Osteocyte (in vitro differentiated cells): ENCODE measurements around the gene COG4. TPM values are rescaled to one million over a fixed set of nuclear protein-coding genes. Genes with fewer than 3 reads are reported as not detected.
"Not testable (repeated sequence)": the region's sequence is repeated elsewhere in the genome, so short reads cannot be mapped to it uniquely, and the experiment has no call there.

Source experiments
- DNase-seq: peaks from one replicate; pipeline ENCODE4 v3.0.0; 2021; ENCODE audit warnings: mixed read lengths; ENCODE audit not compliant: unreplicated experiment; ENCODE audit errors: extremely low spot score
- H3K27ac Mint-ChIP-seq: one replicate; pipeline ENCODE4 v1.8.0; 2021; ENCODE audit warnings: mild to moderate bottlenecking, mixed read lengths; ENCODE audit not compliant: unreplicated experiment
- H3K27me3 Mint-ChIP-seq: one replicate; pipeline ENCODE4 v1.8.0; 2021; ENCODE audit warnings: mixed read lengths; ENCODE audit not compliant: unreplicated experiment
- H3K36me3 Mint-ChIP-seq: one replicate; pipeline ENCODE4 v1.8.0; 2021; ENCODE audit warnings: mixed read lengths; ENCODE audit not compliant: unreplicated experiment
- H3K4me1 Mint-ChIP-seq: one replicate; pipeline ENCODE4 v1.8.0; 2021; ENCODE audit warnings: mixed read lengths; ENCODE audit not compliant: unreplicated experiment
- H3K4me3 Mint-ChIP-seq: one replicate; pipeline ENCODE4 v1.8.0; 2021; ENCODE audit warnings: mild to moderate bottlenecking, moderate library complexity, mixed read lengths; ENCODE audit not compliant: unreplicated experiment
- H3K9me3 Mint-ChIP-seq: one replicate; pipeline ENCODE4 v1.8.0; 2021; ENCODE audit warnings: mixed read lengths; ENCODE audit not compliant: unreplicated experiment
- CTCF ChIP-seq: fragments of 200-600 bp; sonication (generic); IDR thresholded peaks from 2 replicates; pipeline ENCODE4 v1.5.0; 2021; ENCODE audit warnings: antibody characterized with exemption, mild to moderate bottlenecking, moderate library complexity
- total RNA-seq: library from RNA; stranded (reverse); gene quantifications from 2 replicates; pipeline ENCODE4 v1.2.1, GENCODE V29; 2021

COG4 gene
- total RNA-seq, 1 donor from 2014 or later = 69.9 TPM

GRCh38 chr16:70453117-70453891 lies 70.0 kb downstream of the COG4 start:
- no peak for TF ChIP-seq CTCF
- no peaks in the 10 kb centered on the region for H3K9me3 Mint-ChIP-seq
- H3K27me3 Mint-ChIP-seq = no peaks in the 10 kb centered on the region
- H3K4me1 Mint-ChIP-seq = peaks cover 12% of the 10 kb centered on the region
- peak overlapping the region; percentile 92 for H3K27ac Mint-ChIP-seq
- H3K36me3 Mint-ChIP-seq = no peaks in the 10 kb centered on the region
- peak overlapping the region; percentile 77 for H3K4me3 Mint-ChIP-seq
- DNase-seq = no peak

- H3K4me1 Mint-ChIP-seq = peaks cover 12% of the 10 kb centered on the region
- H3K27ac Mint-ChIP-seq, H3K4me3 Mint-ChIP-seq, DNase-seq, H3K9me3 Mint-ChIP-seq, H3K36me3 Mint-ChIP-seq, H3K27me3 Mint-ChIP-seq: not testable (repeated sequence)
Observed at GRCh38 chr16:70451004-70451340, 72.4 kb downstream of the COG4 start.

GRCh38 chr16:70450142-70451003 lies 73.0 kb downstream of the COG4 start:
- DNase-seq, H3K27ac Mint-ChIP-seq, H3K27me3 Mint-ChIP-seq, H3K36me3 Mint-ChIP-seq, H3K9me3 Mint-ChIP-seq, H3K4me3 Mint-ChIP-seq: not testable (repeated sequence)
- peaks cover 11% of the 10 kb centered on the region for H3K4me1 Mint-ChIP-seq

GRCh38 chr16:70448075-70448474 lies 75.3 kb downstream of the COG4 start:
- Mint-ChIP-seq H3K4me3 (no peak overlapping the region), H3K36me3 (no peaks in the 10 kb centered on the region), H3K9me3 (no peaks in the 10 kb centered on the region), H3K27ac (no peak overlapping the region), H3K4me1 (no peaks in the 10 kb centered on the region), H3K27me3 (no peaks in the 10 kb centered on the region)
- TF ChIP-seq CTCF = no peak
- DNase-seq = no peak

GRCh38 chr16:70444249-70445063 lies 78.9 kb downstream of the COG4 start:
- peaks cover 4% of the 10 kb centered on the region for H3K4me1 Mint-ChIP-seq
- no peak for TF ChIP-seq CTCF
- no peak overlapping the region for H3K27ac Mint-ChIP-seq
- H3K4me3 Mint-ChIP-seq = no peak overlapping the region
- DNase-seq = no peak
- H3K36me3 Mint-ChIP-seq = no peaks in the 10 kb centered on the region
- no peaks in the 10 kb centered on the region for H3K9me3 Mint-ChIP-seq
- no peaks in the 10 kb centered on the region for H3K27me3 Mint-ChIP-seq
